Sigmoid colon (tissue), 4 donors: ENCODE results near the gene NCAPG2.

Experiments used
- CTCF ChIP-seq, 4 experiments: fragments of 450-650 bp in 3 of 4; fragments of 200-600 bp in 1 of 4; IDR thresholded peaks; one replicate each; pipeline ENCODE4 v1.5.1; 2016 to 2019; ENCODE audit warnings: antibody characterized with exemption in 4 of 4, mild to moderate bottlenecking in 3 of 4, moderate library complexity in 2 of 4
- EP300 ChIP-seq, 4 donors: sonication (generic); formaldehyde crosslinking; IDR thresholded peaks; one replicate each; pipeline ENCODE4 v1.6.1; 2017; ENCODE audit warnings: antibody characterized with exemption in 4 of 4
- POLR2A ChIP-seq, 2 donors: fragments of 450-650 bp; IDR thresholded peaks; one replicate each; pipeline ENCODE4 v1.6.1; 2016; ENCODE audit warnings: antibody characterized with exemption in 2 of 2, mild to moderate bottlenecking in 2 of 2, moderate library complexity in 2 of 2
- POLR2AphosphoS5 ChIP-seq, 4 donors: sonication (generic); formaldehyde crosslinking; IDR thresholded peaks; one replicate each; pipeline ENCODE4 v1.6.1; 2017; ENCODE audit warnings: antibody characterized with exemption in 4 of 4

DNA sequence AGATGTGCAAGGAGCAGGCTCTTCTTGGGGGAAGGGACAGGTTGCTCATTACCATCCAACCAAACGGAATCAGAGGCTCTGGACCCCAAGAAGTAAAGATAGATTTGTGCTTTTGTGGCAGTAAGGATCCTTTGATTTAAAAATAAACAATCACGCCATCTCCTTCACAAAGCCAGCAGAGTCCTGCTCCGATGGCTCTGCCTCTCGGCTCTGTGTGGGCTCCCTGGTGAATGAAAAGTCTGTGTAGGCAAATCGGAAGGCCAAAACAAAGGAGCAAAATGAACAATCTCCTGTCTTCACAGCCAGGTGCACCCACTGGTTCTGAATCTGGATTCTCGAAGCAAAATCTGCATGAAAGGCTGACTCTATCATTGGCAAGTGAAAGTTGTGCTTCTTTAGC, 120.8 kb downstream of the NCAPG2 start:
- TF ChIP-seq CTCF (IDR thresholded peaks at IDR 0.05): no peak
- no peak for TF ChIP-seq POLR2AphosphoS5 (IDR thresholded peaks at IDR 0.05)
- TF ChIP-seq POLR2A (IDR thresholded peaks at IDR 0.05): no peak
- no peak for TF ChIP-seq EP300 (IDR thresholded peaks at IDR 0.05)
